Epithelial cell of prostate (primary cell): Measurements from ENCODE around the gene RAB43.

ENCODE experiments used
- DNase-seq: peaks from one replicate; pipeline ENCODE4 v3.0.0-alpha.2; 2011; ENCODE audit warnings: low read depth, low spot score
- H3K27ac ChIP-seq: fragments of 450-650 bp; 2 replicates; pipeline ENCODE4 v1.5.1; 2017; ENCODE audit warnings: mild to moderate bottlenecking

The RAB43 gene

GRCh38 chr3:129065016-129065719 is 56.4 kb downstream of the RAB43 start:
- no peak overlapping the region for H3K27ac ChIP-seq
- DNase-seq: no peak

- no peak for DNase-seq
- H3K27ac ChIP-seq: no peak overlapping the region
Observed at GRCh38 chr3:129063841-129064482, 57.6 kb downstream of the RAB43 start.

- no peak for DNase-seq
- no peak overlapping the region for H3K27ac ChIP-seq
Observed at GRCh38 chr3:129063091-129063640, 58.4 kb downstream of the RAB43 start.

- H3K27ac ChIP-seq: no peak overlapping the region
Observed at GRCh38 chr3:129061888-129062834, 59.4 kb downstream of the RAB43 start.

GRCh38 chr3:129061023-129061887 is 60.3 kb downstream of the RAB43 start:
- no peak for DNase-seq
- no peak overlapping the region for H3K27ac ChIP-seq

More at GRCh38 chr3:129061888-129062834, 59.4 kb downstream of the RAB43 start:
- no peak for DNase-seq

GRCh38 chr3:129060276-129061022 is 61.2 kb downstream of the RAB43 start, which contains the start of gene GP9:
TSS of gene GP9 (plus strand) at chr3:129060779. CDS start at chr3:129061740, 961 bp downstream.
- H3K27ac ChIP-seq: no peak within 1 kb of the TSS
- DNase-seq: no peak

GRCh38 chr3:129059311-129059958 is 62.2 kb downstream of the RAB43 start:
- H3K27ac ChIP-seq: no peak overlapping the region
- no peak for DNase-seq

- no peak for DNase-seq
- H3K27ac ChIP-seq: no peak overlapping the region
Observed at GRCh38 chr3:129058441-129059200, 63.0 kb downstream of the RAB43 start.

GRCh38 chr3:129057249-129057648 is 64.4 kb downstream of the RAB43 start:
- no peak overlapping the region for H3K27ac ChIP-seq
- DNase-seq: no peak

GRCh38 chr3:129056451-129057173 is 65.0 kb downstream of the RAB43 start:
- H3K27ac ChIP-seq: no peak overlapping the region

GRCh38 chr3:129054605-129055104 is 66.9 kb downstream of the RAB43 start:
- no peak overlapping the region for H3K27ac ChIP-seq
- DNase-seq: no peak

More at GRCh38 chr3:129056451-129057173, 65.0 kb downstream of the RAB43 start:
- DNase-seq: no peak

GRCh38 chr3:129052675-129053074 is 68.9 kb downstream of the RAB43 start:
- H3K27ac ChIP-seq: no peak overlapping the region
- no peak for DNase-seq

GRCh38 chr3:129051871-129052340 is 69.7 kb downstream of the RAB43 start:
- no peak for DNase-seq
- no peak overlapping the region for H3K27ac ChIP-seq

GRCh38 chr3:129050556-129051295 is 70.9 kb downstream of the RAB43 start:
- DNase-seq: no peak
- H3K27ac ChIP-seq: no peak overlapping the region

- H3K27ac ChIP-seq: no peak overlapping the region
- DNase-seq: no peak
Observed at GRCh38 chr3:129047553-129047839, 74.1 kb downstream of the RAB43 start.
